NB4 (cell line): ENCODE data around the gene GNAI1.

Source experiments
- CTCF ChIP-seq: IDR thresholded peaks from one replicate; pipeline ENCODE4 v1.5.1; 2012; ENCODE audit warnings: low read depth, low read length
- POLR2A ChIP-seq: IDR thresholded peaks from 2 replicates; pipeline ENCODE4 v1.6.1; 2011; ENCODE audit warnings: mild to moderate bottlenecking; ENCODE audit not compliant: insufficient read length; ENCODE audit errors: extremely low read depth

- TF ChIP-seq POLR2A (no peak), CTCF (no peak)
These were observed 119.0 kb downstream of the GNAI1 start for GRCh38 chr7:80253653-80254052.
